ENCODE measurements around the gene CHD8. TPM values are rescaled to one million over a fixed set of nuclear protein-coding genes. Genes with fewer than 3 reads are reported as not detected.

CHD8 gene
- total and polyA plus RNA-seq, 2 experiments from 2014 or later = 21.2 to 35.9 TPM

DNA sequence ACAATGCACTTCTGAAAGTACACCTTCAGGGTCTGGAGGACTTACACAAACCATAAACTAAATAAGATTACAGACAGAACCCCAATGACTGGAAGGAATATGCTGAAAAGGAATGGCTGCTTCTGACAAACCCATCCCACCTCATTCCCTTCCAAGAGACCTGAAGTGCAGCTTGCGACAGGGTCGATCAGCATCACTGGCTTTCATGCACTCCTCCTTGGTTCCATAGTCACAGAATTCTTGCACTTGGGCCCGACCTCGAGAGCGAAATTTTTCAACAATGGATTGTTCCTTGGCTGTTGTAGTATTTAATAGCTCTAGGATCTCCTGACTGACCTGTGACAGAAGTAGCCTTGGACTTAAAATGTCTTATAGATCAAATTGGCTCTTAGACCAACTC lies 45.6 kb upstream of the CHD8 start:
- H3K27me3 ChIP-seq (replicated peaks; ENCODE audit: insufficient read depth) = no peaks in the 10 kb centered on the region
- H3K4me1 ChIP-seq (ENCODE audit: insufficient read depth) = peaks cover 8% of the 10 kb centered on the region
- no peak overlapping the region for H3K4me2 ChIP-seq (ENCODE audit: unreplicated experiment)
- peaks cover 38% of the 10 kb centered on the region for H3K79me2 ChIP-seq (ENCODE audit: insufficient read depth)
- WGBS, 2 experiments (ENCODE audit: low coverage in 1 of 2, low lambda C conversion rate in 2 of 2, missing lambda C conversion rate in 2 of 2) = 97 to 100% methylated on average over 5 of the region's 5 CpGs
- in situ Hi-C loops (cut with MboI) = no loop called here
- H3F3A ChIP-seq (ENCODE audit: insufficient read depth) = peaks cover 24% of the 10 kb centered on the region
- TF ChIP-seq EZH2 (IDR thresholded peaks at IDR 0.05; ENCODE audit: insufficient read depth, poor library complexity, severe bottlenecking) = no peak
- TF ChIP-seq EZH2phosphoT487 (IDR thresholded peaks at IDR 0.05; ENCODE audit: insufficient read depth, low read depth) = no peak
- H4K20me1 ChIP-seq (ENCODE audit: insufficient read depth) = no peaks in the 10 kb centered on the region
- H3K9ac ChIP-seq = no peak overlapping the region
- H3K4me3 ChIP-seq = no peak overlapping the region
- H2AFZ ChIP-seq = no peak overlapping the region
- H3K9me3 ChIP-seq (ENCODE audit: low read depth) = no peaks in the 10 kb centered on the region
- no peak for DNase-seq
- H3K27ac ChIP-seq = no peak overlapping the region
- no peaks in the 10 kb centered on the region for H3K9me2 ChIP-seq (ENCODE audit: insufficient read depth)
- H3K36me3 ChIP-seq (ENCODE audit: low read depth) = peaks cover 38% of the 10 kb centered on the region

GRCh38 chr14:21498540-21499526 lies 42.9 kb upstream of the CHD8 start:
- Histone ChIP-seq H3K9me3 (ENCODE audit: low read depth) (no peaks in the 10 kb centered on the region), H3K4me2 (ENCODE audit: unreplicated experiment) (no peak overlapping the region), H3K4me1 (ENCODE audit: insufficient read depth) (peaks cover 16% of the 10 kb centered on the region), H3F3A (ENCODE audit: insufficient read depth) (peaks cover 40% of the 10 kb centered on the region), H3K36me3 (ENCODE audit: low read depth) (peaks cover 47% of the 10 kb centered on the region), H3K79me2 (ENCODE audit: insufficient read depth) (0 out of 2 replicates have a peak, but pooled peaks cover 11% of the 10 kb centered on the region), H3K9ac (no peak overlapping the region), H4K20me1 (ENCODE audit: insufficient read depth) (no peaks in the 10 kb centered on the region), H3K4me3 (no peak overlapping the region), H3K27me3 (replicated peaks; ENCODE audit: insufficient read depth) (no peaks in the 10 kb centered on the region), H3K27ac (peak overlapping the region; percentile 12; the same call in 1 of the 2 replicates), H3K9me2 (ENCODE audit: insufficient read depth) (no peaks in the 10 kb centered on the region), H2AFZ (no peak overlapping the region)
- in situ Hi-C loops (cut with MboI) = no loop called here
- 62 to 67% methylated on average over 5 of the region's 5 CpGs for WGBS, 2 experiments (ENCODE audit: low coverage in 1 of 2, low lambda C conversion rate in 2 of 2, missing lambda C conversion rate in 2 of 2)
- TF ChIP-seq EZH2 (IDR thresholded peaks at IDR 0.05; ENCODE audit: insufficient read depth, poor library complexity, severe bottlenecking) = no peak
- TF ChIP-seq EZH2phosphoT487 (IDR thresholded peaks at IDR 0.05; ENCODE audit: insufficient read depth, low read depth) = no peak
- DNase-seq = peak; percentile 80

GRCh38 chr14:21496453-21496852 lies 40.5 kb upstream of the CHD8 start:
- H3K27me3 ChIP-seq (replicated peaks; ENCODE audit: insufficient read depth) = no peaks in the 10 kb centered on the region
- no peaks in the 10 kb centered on the region for H4K20me1 ChIP-seq (ENCODE audit: insufficient read depth)
- H3K9me3 ChIP-seq (ENCODE audit: low read depth) = no peaks in the 10 kb centered on the region
- no peak for DNase-seq
- H3K79me2 ChIP-seq (ENCODE audit: insufficient read depth) = no peaks in the 10 kb centered on the region
- H3K9ac ChIP-seq = no peak overlapping the region
- H3K27ac ChIP-seq = no peak overlapping the region
- H3K4me1 ChIP-seq (ENCODE audit: insufficient read depth) = peaks cover 16% of the 10 kb centered on the region
- in situ Hi-C loops (cut with MboI) = no loop called here
- 89 to 96% methylated on average over 2 of the region's 2 CpGs for WGBS, 2 experiments (ENCODE audit: low coverage in 1 of 2, low lambda C conversion rate in 2 of 2, missing lambda C conversion rate in 2 of 2)
- H3K4me3 ChIP-seq = no peak overlapping the region
- no peak overlapping the region for H2AFZ ChIP-seq
- TF ChIP-seq EZH2phosphoT487 (IDR thresholded peaks at IDR 0.05; ENCODE audit: insufficient read depth, low read depth) (no peak), EZH2 (IDR thresholded peaks at IDR 0.05; ENCODE audit: insufficient read depth, poor library complexity, severe bottlenecking) (no peak)
- peaks cover 49% of the 10 kb centered on the region for H3K36me3 ChIP-seq (ENCODE audit: low read depth)
- H3K9me2 ChIP-seq (ENCODE audit: insufficient read depth) = no peaks in the 10 kb centered on the region
- H3K4me2 ChIP-seq (ENCODE audit: unreplicated experiment) = no peak overlapping the region
- peaks cover 37% of the 10 kb centered on the region for H3F3A ChIP-seq (ENCODE audit: insufficient read depth)

DNA sequence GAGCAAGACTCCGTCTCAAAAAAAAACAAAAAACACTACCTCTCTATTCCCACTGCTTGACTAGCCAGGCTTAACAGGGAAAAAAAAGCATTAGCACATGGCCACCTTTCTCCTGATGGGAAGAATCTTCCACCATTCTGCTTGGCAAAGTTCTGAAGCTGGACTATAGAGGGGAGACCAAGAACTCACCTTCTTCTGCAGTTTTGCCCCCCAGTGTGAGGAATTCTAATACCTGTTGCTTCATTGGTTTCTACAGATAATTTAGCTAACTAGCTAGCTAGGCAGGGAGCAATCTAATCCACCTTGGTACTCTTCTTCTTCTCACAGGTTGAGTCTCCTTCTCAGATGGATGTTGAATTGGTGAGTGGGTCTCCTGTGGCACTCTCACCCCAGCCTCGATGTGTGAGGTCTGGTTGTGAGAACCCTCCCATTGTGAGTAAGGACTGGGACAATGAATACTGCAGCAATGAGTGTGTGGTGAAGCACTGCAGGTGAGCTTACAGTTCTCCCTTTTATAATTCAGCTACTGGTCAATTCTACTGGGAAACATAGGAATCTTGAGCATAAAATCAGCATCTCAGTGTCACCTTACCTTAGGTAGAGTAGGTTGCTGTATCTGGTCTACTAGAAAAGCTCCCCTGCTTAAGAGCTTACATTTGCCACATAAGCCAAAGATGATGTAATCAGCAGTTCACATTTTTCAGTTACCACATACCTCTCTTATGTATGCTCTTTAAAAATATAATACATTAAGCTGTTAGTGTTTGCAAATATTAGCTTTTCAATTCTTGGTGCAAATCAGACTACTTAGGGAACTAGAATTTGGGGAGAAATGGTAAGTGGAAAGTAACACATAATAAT lies 39.2 kb upstream of the CHD8 start:
- Histone ChIP-seq H3K9me2 (ENCODE audit: insufficient read depth) (no peaks in the 10 kb centered on the region), H3K36me3 (ENCODE audit: low read depth) (peaks cover 55% of the 10 kb centered on the region), H3K27me3 (replicated peaks; ENCODE audit: insufficient read depth) (no peaks in the 10 kb centered on the region), H3F3A (ENCODE audit: insufficient read depth) (peaks cover 35% of the 10 kb centered on the region), H3K4me1 (ENCODE audit: insufficient read depth) (peaks cover 16% of the 10 kb centered on the region), H3K79me2 (ENCODE audit: insufficient read depth) (no peaks in the 10 kb centered on the region), H3K4me2 (ENCODE audit: unreplicated experiment) (no peak overlapping the region), H3K27ac (peak overlapping the region; percentile 53), H3K9ac (peak overlapping the region; percentile 18; the same call in 1 of the 2 replicates), H2AFZ (no peak overlapping the region), H3K9me3 (ENCODE audit: low read depth) (no peaks in the 10 kb centered on the region), H3K4me3 (no peak overlapping the region), H4K20me1 (ENCODE audit: insufficient read depth) (no peaks in the 10 kb centered on the region)
- peak; percentile 49 for DNase-seq
- WGBS, 2 experiments (ENCODE audit: low coverage in 1 of 2, low lambda C conversion rate in 2 of 2, missing lambda C conversion rate in 2 of 2) = 77 to 84% methylated on average over 2 of the region's 2 CpGs
- TF ChIP-seq EZH2 (IDR thresholded peaks at IDR 0.05; ENCODE audit: insufficient read depth, poor library complexity, severe bottlenecking) (no peak), EZH2phosphoT487 (IDR thresholded peaks at IDR 0.05; ENCODE audit: insufficient read depth, low read depth) (no peak)
- in situ Hi-C loops (cut with MboI) = no loop called here

Measured in GM23248 (cell line).